IPS-20b (cell line): ENCODE data around the gene CYB5RL.

ENCODE experiments used
- H3K27ac ChIP-seq: one replicate; pipeline ENCODE4 v1.5.1; 2013; ENCODE audit warnings: low read length
- H3K27me3 ChIP-seq: 2 replicates; pipeline ENCODE4 v1.6.1; 2013; ENCODE audit warnings: mild to moderate bottlenecking, low read length, inconsistent platforms; ENCODE audit not compliant: insufficient read depth
- H3K36me3 ChIP-seq: 2 replicates; pipeline ENCODE4 v1.6.1; 2013; ENCODE audit warnings: low read depth, mild to moderate bottlenecking, inconsistent platforms, low read length, moderate library complexity; ENCODE audit not compliant: insufficient read depth
- H3K4me1 ChIP-seq: 2 replicates; pipeline ENCODE4 v1.6.1; 2013; ENCODE audit warnings: mild to moderate bottlenecking, control low read depth, inconsistent platforms, low read length, moderate library complexity; ENCODE audit not compliant: insufficient read depth
- H3K4me3 ChIP-seq: 2 replicates; pipeline ENCODE4 v1.5.1; 2013; ENCODE audit warnings: mild to moderate bottlenecking, low read length, inconsistent platforms
- H3K9ac ChIP-seq: 2 replicates; pipeline ENCODE4 v1.6.1; 2013; ENCODE audit warnings: low read depth, mild to moderate bottlenecking, inconsistent platforms, low read length, moderate library complexity
- H3K9me3 ChIP-seq: 2 replicates; pipeline ENCODE4 v1.6.1; 2013; ENCODE audit warnings: mild to moderate bottlenecking, low read depth, low read length, inconsistent platforms; ENCODE audit not compliant: insufficient read depth

The CYB5RL gene

GRCh38 chr1:54153535-54154439 is 46.0 kb downstream of the CYB5RL start:
- Histone ChIP-seq H3K4me1 (peaks cover 11% of the 10 kb centered on the region), H3K9me3 (no peaks in the 10 kb centered on the region), H3K4me3 (no peak overlapping the region), H3K36me3 (no peaks in the 10 kb centered on the region), H3K27ac (no peak overlapping the region), H3K27me3 (no peaks in the 10 kb centered on the region), H3K9ac (no peak overlapping the region)

- H3K27ac ChIP-seq: no peak within 1 kb of the TSS
- no peaks in the 10 kb centered on the region for H3K36me3 ChIP-seq
- peaks cover 11% of the 10 kb centered on the region for H3K4me1 ChIP-seq
- H3K4me3 ChIP-seq: no peak within 1 kb of the TSS
- H3K9me3 ChIP-seq: no peaks in the 10 kb centered on the region
- H3K9ac ChIP-seq: no peak within 1 kb of the TSS
- no peaks in the 10 kb centered on the region for H3K27me3 ChIP-seq
These were observed 47.1 kb downstream of the CYB5RL start, which contains the start of gene CDCP2 for GRCh38 chr1:54152696-54153095. Gene CDCP2, minus strand, starts transcription at chr1:54153000. Its CDS starts 78 bp downstream, at chr1:54152922.

- Histone ChIP-seq H3K27ac (no peak overlapping the region), H3K36me3 (no peaks in the 10 kb centered on the region)
These were observed 48.8 kb downstream of the CYB5RL start for GRCh38 chr1:54151013-54151412.

More at GRCh38 chr1:54151013-54151412, 48.8 kb downstream of the CYB5RL start:
- H3K27me3 ChIP-seq: no peaks in the 10 kb centered on the region
- no peak overlapping the region for H3K9ac ChIP-seq
- peaks cover 11% of the 10 kb centered on the region for H3K4me1 ChIP-seq
- no peak overlapping the region for H3K4me3 ChIP-seq
- no peaks in the 10 kb centered on the region for H3K9me3 ChIP-seq
